A549 (cell line): ENCODE measurements around the gene SH3BGRL.

Experiments used
- CHD2 ChIP-seq: fragments of 150-350 bp; IDR thresholded peaks from 2 replicates; pipeline ENCODE4 v1.6.1; 2014; ENCODE audit warnings: low read length; ENCODE audit not compliant: partially characterized antibody
- EHMT2 ChIP-seq: fragments of 200-600 bp; sonication (generic); IDR thresholded peaks from 2 replicates; pipeline ENCODE4 v1.6.1; 2016; ENCODE audit warnings: antibody characterized with exemption, low read depth, mild to moderate bottlenecking, moderate library complexity
- EP300 ChIP-seq, 2 experiments: fragments of >200 bp; sonication (Bioruptor Twin); formaldehyde crosslinking; IDR thresholded peaks; 2 replicates in 1 of 2; 3 replicates in 1 of 2; pipeline ENCODE4 v1.6.1; 2016 to 2017
- HOXB13 ChIP-seq: fragments of 250-450 bp; sonication (Bioruptor Pico); IDR thresholded peaks from 2 replicates; pipeline ENCODE4 v1.5.0; 2020; ENCODE audit warnings: low read depth, mild to moderate bottlenecking, moderate library complexity
- HOXB5 ChIP-seq: fragments of 250-450 bp; sonication (Bioruptor Pico); IDR thresholded peaks from 2 replicates; pipeline ENCODE4 v1.5.0; 2020; ENCODE audit warnings: mild to moderate bottlenecking, moderate library complexity
- MAFK ChIP-seq: fragments of 450-650 bp; IDR thresholded peaks from 2 replicates; pipeline ENCODE4 v1.6.1; 2014; ENCODE audit not compliant: partially characterized antibody
- POLR2A ChIP-seq: IDR thresholded peaks from 2 replicates; pipeline ENCODE4 v1.6.1; 2012; ENCODE audit warnings: mild to moderate bottlenecking, low read length
- RAD21 ChIP-seq, 2 experiments: fragments of >200 bp in 1 of 2; sonication (Bioruptor Twin) in 1 of 2; formaldehyde crosslinking in 1 of 2; IDR thresholded peaks in 1 of 2; conservative IDR thresholded peaks in 1 of 2; 2 replicates in 1 of 2; 3 replicates in 1 of 2; pipeline ENCODE4 v1.6.1; 2012 to 2018; ENCODE audit warnings: inconsistent platforms in 1 of 2
- RFX5 ChIP-seq: fragments of 450-650 bp; IDR thresholded peaks from 2 replicates; pipeline ENCODE4 v1.7.1; 2014; ENCODE audit warnings: antibody characterized with exemption, mild to moderate bottlenecking, moderate library complexity
- ZC3H11A ChIP-seq: fragments of 450-650 bp; IDR thresholded peaks from 2 replicates; pipeline ENCODE4 v1.6.1; 2014; ENCODE audit warnings: antibody characterized with exemption, mild to moderate bottlenecking
- TF ChIP-seq, protein P1 (sequence below): fragments of >200 bp; sonication (Bioruptor Twin); formaldehyde crosslinking; IDR thresholded peaks from 3 replicates; pipeline ENCODE4 v1.5.1; 2016
- TF ChIP-seq, protein P2 (sequence below): fragments of >200 bp; sonication (Bioruptor Twin); formaldehyde crosslinking; IDR thresholded peaks from 3 replicates; pipeline ENCODE4 v1.6.1; 2016
- TF ChIP-seq, protein P3 (sequence below): fragments of 200-600 bp; sonication (generic); IDR thresholded peaks from 2 replicates; pipeline ENCODE4 v1.6.1; 2016; ENCODE audit warnings: antibody characterized with exemption, mild to moderate bottlenecking, moderate library complexity
- TF ChIP-seq, protein P4 (sequence below): IDR thresholded peaks from 2 replicates; pipeline ENCODE4 v1.6.1; 2012

DNA sequence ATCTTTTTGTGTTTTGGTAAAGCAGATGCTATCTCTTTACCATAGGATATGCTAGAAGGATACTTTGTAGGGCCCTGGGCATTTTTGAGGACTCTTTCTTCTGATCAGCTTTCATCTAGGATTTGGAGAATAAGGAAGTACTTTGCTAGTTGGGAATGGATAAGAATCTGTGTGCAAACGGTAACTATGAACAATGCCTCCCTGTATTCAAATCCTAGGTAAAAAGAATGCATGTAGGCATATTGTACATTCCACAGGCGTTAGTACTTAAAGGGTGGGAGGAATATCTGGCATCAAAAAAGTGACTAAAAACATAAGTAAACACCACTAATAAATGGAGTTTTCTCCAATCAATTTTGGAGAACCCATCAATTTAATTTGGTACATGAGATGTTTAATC lies 59.7 kb downstream of the SH3BGRL start:
- TF ChIP-seq, protein P1, sequence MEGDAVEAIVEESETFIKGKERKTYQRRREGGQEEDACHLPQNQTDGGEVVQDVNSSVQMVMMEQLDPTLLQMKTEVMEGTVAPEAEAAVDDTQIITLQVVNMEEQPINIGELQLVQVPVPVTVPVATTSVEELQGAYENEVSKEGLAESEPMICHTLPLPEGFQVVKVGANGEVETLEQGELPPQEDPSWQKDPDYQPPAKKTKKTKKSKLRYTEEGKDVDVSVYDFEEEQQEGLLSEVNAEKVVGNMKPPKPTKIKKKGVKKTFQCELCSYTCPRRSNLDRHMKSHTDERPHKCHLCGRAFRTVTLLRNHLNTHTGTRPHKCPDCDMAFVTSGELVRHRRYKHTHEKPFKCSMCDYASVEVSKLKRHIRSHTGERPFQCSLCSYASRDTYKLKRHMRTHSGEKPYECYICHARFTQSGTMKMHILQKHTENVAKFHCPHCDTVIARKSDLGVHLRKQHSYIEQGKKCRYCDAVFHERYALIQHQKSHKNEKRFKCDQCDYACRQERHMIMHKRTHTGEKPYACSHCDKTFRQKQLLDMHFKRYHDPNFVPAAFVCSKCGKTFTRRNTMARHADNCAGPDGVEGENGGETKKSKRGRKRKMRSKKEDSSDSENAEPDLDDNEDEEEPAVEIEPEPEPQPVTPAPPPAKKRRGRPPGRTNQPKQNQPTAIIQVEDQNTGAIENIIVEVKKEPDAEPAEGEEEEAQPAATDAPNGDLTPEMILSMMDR, result no peak
- TF ChIP-seq ZC3H11A, result no peak
- TF ChIP-seq, protein P2, sequence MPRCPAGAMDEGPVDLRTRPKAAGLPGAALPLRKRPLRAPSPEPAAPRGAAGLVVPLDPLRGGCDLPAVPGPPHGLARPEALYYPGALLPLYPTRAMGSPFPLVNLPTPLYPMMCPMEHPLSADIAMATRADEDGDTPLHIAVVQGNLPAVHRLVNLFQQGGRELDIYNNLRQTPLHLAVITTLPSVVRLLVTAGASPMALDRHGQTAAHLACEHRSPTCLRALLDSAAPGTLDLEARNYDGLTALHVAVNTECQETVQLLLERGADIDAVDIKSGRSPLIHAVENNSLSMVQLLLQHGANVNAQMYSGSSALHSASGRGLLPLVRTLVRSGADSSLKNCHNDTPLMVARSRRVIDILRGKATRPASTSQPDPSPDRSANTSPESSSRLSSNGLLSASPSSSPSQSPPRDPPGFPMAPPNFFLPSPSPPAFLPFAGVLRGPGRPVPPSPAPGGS, result no peak
- no peak for TF ChIP-seq HOXB5
- TF ChIP-seq EHMT2, result no peak
- TF ChIP-seq CHD2, result no peak
- TF ChIP-seq EP300 (IDR thresholded peaks at IDR 0.05), result no peak
- no peak for TF ChIP-seq MAFK
- no peak for TF ChIP-seq POLR2A
- TF ChIP-seq, protein P3, sequence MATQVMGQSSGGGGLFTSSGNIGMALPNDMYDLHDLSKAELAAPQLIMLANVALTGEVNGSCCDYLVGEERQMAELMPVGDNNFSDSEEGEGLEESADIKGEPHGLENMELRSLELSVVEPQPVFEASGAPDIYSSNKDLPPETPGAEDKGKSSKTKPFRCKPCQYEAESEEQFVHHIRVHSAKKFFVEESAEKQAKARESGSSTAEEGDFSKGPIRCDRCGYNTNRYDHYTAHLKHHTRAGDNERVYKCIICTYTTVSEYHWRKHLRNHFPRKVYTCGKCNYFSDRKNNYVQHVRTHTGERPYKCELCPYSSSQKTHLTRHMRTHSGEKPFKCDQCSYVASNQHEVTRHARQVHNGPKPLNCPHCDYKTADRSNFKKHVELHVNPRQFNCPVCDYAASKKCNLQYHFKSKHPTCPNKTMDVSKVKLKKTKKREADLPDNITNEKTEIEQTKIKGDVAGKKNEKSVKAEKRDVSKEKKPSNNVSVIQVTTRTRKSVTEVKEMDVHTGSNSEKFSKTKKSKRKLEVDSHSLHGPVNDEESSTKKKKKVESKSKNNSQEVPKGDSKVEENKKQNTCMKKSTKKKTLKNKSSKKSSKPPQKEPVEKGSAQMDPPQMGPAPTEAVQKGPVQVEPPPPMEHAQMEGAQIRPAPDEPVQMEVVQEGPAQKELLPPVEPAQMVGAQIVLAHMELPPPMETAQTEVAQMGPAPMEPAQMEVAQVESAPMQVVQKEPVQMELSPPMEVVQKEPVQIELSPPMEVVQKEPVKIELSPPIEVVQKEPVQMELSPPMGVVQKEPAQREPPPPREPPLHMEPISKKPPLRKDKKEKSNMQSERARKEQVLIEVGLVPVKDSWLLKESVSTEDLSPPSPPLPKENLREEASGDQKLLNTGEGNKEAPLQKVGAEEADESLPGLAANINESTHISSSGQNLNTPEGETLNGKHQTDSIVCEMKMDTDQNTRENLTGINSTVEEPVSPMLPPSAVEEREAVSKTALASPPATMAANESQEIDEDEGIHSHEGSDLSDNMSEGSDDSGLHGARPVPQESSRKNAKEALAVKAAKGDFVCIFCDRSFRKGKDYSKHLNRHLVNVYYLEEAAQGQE, result no peak
- TF ChIP-seq, protein P4, sequence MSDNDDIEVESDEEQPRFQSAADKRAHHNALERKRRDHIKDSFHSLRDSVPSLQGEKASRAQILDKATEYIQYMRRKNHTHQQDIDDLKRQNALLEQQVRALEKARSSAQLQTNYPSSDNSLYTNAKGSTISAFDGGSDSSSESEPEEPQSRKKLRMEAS, result no peak
- TF ChIP-seq RAD21 (conservative IDR thresholded peaks at IDR 0.05 in 1 of 2, IDR thresholded peaks at IDR 0.05 in 1 of 2), result no peak
- TF ChIP-seq RFX5, result no peak
- TF ChIP-seq HOXB13 (CRISPR knock-in tag), result no peak
